ENCODE measurements around the gene VPS8. TPM values are rescaled to one million over a fixed set of nuclear protein-coding genes. Genes with fewer than 3 reads are reported as not detected.
A peak's percentile ranks its signal among the peaks of the same experiment; 100 is the strongest.
"Not testable (repeated sequence)": the region's sequence is repeated elsewhere in the genome, so short reads cannot be mapped to it uniquely, and the experiment has no call there.

Gene VPS8
- total RNA-seq, 1 experiment from 2014 or later: 29.4 TPM

DNA sequence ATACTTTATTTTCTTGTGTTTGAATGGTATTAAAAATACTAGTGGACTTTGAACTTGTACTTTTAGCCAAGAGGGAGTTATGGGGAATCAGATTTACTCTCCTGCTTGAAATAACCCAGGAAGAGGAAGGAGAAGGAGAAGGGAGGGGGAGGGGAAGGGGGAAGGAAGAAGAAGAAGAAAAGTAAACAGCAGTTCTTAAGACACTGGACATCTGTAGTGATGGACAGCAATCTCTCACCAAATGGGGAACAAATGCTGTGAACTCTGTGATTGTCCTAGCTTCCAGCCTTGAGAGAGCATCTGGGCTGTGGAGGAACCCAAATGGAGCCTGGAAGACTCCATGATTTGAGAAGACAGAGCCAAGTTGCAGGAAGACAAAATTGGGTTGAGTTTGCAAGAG, 52.0 kb downstream of the VPS8 start:
- no peak for DNase-seq (ENCODE audit: low read depth)

DNA sequence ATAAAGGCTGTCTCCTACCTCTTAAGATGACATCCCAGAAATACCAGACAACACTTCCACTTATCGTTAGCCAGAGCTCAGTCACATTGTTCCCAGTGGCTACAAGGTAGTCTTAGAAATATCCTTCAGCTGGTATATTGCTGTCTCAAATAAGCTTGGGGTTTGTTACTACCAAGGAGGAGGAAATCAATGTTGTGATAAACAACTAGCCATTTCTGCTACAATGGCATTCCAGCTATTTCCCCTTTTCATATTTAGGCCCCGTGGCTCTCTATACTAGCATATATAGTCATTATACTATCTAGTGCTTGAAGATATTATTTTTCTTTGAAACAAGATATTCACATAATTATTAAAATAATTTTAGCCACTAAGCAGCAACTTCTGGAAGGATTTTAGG, 56.5 kb downstream of the VPS8 start:
- DNase-seq (ENCODE audit: low read depth): no peak

DNA sequence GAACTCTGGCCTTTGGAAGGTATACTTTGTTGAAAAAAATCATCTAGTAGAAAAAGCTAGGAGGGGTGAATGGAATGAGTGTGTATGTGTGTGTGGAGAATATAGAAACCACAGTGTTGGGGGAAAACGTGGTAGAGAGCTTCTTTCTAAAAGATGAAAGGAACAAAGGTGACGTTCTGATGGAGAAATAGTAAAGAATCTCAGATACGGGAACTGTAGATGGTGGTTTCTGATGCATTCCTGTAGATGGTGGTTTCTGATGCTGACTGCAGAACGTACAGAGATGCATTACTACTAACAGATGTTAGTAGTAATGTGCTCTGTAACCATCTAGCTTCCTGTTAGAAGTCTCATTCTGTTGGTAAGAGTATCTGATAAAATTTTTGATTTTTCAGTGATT, 60.2 kb downstream of the VPS8 start:
- DNase-seq (ENCODE audit: low read depth): no peak

DNA sequence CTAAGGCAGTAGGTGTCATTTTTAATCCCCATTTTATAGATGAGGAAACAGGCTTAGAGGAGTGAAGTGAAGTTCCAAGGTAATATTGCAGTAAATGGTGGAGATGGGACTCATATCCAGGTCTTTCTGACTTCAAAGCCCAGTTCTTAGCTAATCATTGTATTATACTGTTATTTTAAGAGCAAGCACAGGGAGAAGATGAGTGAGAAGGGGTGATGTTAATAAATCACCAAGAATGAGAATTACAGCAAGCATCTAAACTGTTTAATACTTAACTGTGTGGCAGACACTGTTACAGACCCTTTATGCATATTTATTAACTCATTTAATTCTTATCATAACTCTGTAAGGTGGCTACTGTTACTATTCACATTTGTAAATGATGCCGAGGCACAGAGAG, 61.2 kb downstream of the VPS8 start:
- DNase-seq (ENCODE audit: low read depth): no peak

DNA sequence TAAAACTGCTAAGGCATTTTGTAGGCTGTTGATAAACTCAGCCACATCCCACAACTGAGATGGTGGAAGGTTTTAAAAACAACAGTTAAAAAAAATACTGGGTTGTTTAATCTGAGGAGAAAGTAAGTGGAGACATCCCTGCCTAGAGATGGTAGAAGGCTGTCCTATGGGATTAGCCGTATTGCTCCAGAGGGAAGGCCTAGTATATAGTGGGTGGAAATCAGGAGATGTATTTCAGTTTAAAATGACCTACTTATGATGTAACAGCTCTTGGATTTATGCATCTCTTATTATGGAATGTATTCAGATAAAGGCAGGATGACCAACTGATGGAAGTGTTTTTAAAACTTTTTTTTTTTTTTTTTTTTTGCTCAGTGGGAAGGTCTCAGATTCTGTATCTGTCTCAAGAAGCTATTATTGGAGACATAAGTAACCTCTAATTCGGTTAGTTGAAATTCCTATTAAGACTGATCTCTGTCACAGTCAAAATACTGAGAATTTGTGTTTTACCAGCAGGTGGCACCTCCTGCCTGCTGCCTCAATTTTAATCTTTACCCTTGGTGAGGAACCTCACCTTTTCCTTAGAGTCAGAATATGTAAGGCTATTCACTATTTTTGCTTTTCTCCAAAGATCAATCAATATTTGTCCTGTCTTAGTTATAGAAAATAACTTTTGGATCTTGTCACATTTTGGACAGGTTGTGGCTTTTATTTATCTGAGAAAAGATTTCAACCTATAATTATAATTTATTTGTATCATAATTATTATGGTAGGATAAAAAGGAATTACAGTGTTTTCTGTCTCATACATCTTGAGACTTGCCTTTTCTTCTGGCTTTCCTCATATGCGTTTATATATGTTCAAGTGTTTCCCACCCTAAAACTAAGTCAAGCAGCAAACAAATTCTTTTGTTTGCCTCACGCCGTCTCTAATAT, 63.0 kb downstream of the VPS8 start:
- DNase-seq (ENCODE audit: low read depth): peak; percentile 13

DNA sequence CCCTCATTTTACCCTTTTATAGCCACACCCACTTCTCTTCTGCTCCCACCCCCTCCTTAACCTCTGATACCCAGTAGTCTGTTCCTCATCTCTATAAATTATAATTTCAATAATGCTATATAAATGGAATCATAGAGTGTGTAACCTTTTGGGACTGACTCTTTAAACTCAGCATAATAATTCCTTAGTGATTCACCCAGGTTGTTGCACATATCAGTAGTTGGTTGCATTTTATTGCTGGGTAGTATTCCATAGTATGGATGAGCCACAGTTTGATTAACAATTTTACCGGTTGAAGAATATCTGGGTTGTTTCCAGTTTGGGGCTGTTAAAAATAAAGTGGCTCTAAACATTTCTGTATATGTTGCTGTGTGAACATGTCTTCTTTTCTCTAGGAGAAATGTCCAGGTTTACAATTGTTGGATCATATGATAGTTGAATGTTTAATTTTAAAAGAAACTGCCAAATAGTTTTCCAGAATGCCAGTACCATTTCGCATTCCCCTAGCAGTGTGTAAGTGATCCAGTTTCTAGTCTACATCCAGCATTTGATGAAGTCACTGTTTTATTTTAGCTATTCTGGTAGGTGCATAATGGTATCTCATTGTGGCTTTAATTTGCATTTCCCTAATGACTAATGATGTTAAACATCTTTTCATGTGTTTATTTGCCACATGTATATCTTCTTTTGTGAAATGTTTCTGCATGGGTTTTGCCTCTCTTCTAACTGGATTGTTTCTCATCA, 68.5 kb downstream of the VPS8 start:
- DNase-seq (ENCODE audit: low read depth): no peak

DNA sequence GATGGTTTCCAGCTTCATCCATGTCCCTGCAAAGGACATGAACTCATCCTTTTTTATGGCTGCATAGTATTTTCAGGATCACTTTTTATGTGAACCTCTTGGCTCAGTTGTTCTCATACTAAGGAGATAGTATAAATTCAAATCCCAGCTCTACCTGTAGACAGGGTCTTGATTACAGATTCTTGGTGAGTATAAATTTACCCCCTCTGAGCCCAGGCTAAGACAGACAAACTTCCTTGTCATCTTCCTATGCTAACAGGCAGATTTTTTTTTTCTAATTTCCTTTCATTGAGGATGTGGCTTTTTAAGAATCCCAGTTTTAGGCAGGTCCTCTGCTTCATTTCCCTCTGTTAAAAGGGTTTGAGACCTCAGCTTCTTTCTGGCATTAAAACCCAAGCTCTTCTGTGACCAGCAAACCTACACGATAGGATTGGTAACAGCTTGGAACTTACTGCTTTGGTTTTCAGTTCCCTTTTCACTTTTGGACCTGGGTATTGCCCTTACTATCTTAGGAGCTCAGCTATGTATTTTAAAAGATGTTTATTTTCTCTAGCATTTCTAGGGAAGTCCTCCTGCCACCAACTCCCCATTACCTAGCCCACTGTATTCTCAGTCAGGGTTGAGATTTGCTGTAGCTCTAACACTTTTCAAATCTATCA, 72.5 kb downstream of the VPS8 start:
- DNase-seq (ENCODE audit: low read depth): no peak

DNA sequence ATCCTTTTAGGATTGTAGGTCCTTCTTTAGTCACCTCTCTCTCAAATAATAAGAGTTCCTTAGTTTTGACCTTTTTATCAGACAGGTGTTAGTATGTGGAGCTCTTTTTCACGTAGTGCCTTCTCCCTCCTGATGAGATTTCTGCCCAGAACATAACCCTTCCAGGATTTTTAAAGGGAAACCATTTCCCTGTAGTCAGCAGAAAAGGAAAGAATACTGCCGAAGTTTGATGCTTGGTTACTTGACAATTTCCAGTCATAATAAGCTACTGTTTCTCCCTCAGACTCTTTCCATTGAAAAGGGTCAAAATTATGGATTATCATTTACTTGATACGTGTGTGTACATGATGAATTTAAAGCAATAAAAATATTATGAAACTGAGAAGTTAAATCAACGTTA, 73.1 kb downstream of the VPS8 start:
- DNase-seq (ENCODE audit: low read depth): no peak

DNA sequence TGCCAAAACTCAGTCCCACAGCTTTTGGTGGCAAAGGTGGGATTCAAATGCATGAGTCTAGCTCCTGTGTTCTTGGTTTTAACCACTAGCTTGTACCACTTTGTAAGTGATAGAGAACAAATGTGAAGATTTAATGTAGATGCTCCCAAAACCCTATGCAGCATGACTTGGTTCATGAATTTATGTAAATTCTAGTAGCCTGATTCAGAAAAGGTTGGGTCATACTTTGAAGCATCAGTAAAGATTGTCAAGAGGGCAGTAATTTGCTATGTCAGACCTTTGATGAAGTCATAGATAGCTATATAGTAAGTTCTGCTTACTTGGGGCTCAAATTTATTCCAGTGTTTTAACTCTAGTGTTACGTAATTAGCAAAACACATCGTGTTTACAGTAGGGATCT, 75.6 kb downstream of the VPS8 start:
- DNase-seq (ENCODE audit: low read depth): no peak

DNA sequence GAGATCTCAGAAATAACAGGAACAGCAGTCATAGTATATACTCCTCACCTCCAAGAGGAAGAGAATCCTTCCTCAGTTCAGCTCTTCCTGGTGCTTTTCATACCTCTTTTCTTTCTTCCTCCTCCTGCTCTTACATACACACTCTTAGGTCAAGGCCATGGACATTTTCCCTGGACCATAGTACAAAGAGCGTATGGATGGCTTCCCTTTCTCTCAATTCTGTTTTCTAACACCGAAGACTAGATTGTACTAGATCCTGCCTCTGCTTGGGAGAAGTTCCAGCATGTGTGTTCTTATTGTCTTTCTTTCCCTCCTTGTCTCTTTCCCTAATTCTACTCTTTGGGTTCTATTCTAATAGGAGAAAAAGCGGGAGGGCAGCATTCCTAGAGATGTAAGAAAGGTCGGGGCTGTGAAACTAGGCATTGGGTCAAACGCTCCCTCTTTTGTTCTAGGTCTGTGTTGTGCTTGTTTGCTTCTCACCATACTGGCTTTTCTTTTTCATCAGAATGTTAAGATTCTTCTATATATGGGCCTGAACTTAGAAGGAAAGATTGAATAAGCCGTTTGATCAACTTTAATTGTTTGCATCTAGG, 77.4 kb downstream of the VPS8 start:
- DNase-seq (ENCODE audit: low read depth): no peak

DNA sequence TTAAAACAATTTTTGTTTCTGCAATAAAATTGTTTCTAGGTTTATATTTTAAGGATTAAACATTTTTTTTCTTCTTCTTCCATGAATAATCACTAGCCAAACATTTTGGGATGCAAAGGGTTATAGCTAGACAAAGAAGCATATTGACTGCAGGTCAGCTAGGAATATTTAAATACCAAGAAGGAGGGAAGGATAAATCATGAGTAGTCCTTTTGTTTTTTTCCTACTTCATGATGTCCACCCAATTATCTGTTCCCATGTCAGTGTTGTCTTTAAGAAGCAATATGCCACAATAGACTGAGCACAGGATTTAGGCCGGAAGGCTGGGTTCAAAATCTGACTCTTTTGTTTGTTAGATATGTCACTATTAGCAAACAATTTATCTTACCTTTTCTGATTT, 82.1 kb downstream of the VPS8 start:
- DNase-seq (ENCODE audit: low read depth): no peak

DNA sequence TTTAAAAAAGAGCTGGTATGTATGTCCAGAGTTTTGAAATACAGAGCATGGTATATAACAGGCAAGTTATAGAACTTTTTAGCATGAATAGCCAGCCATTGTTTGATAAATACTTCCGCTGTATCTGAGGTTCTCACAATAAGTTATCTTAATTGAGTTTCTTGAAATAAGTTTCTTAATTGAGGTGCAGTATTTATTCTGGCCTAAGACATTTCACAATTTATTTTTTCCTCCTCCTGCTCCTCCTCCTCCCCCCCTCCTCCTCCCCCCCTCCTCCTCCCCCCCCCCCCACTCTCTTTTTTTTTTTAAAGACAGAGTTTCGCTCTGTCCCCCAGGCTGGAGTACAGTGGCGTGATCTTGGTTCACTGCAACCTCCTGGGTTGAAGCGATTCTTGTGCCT, 83.4 kb downstream of the VPS8 start:
- no peak for DNase-seq (ENCODE audit: low read depth)

DNA sequence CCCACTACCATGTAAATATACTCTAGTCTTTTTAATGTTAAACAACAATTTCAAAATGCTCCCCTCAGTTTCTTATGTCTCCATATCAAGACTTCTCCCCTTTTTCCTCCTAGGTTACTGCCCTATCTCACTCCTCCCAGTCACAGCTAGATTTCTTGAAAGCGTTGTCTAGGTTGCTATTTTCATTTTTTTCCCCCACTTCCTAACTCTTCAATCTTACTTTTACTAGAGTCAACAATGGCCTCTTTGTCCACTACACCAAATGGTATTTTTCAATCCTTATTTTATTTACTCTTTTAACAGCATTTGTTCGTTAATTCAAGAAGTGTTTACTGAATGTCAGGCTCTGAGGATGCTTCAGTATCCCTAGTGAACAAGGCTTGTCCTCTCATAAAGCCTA, 84.4 kb downstream of the VPS8 start:
- DNase-seq (ENCODE audit: low read depth): no peak

DNA sequence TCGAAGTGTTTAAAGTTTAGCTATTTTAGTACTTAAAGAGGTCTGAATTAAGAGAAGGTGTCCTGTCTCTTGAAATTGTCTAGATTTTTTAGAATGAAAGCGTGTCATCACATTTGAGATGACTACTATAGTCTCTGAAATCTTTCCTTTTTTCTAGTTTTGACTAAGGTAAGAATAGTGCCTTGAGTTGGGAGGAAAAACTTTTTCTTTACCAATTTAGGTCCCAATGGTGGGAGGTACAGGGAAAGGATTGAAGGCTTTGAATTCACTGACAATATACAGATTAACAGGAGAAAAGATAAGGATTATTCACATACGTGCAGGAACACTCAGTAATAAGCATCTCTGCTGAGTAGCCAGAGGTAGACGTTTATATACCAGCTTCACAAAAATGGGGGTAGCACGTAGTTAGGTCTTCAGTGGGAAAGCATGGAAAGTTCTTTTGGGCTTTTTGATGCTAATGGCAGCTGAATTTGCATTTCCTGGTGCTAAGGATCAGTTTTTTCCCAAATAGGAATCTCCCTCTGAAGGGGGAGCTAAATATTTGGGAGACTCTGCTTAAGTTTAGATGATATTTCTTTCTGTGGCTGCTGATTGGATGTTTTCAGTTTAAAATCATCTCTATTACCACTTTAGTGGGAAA, 88.1 kb downstream of the VPS8 start:
- no peak for DNase-seq (ENCODE audit: low read depth)

DNA sequence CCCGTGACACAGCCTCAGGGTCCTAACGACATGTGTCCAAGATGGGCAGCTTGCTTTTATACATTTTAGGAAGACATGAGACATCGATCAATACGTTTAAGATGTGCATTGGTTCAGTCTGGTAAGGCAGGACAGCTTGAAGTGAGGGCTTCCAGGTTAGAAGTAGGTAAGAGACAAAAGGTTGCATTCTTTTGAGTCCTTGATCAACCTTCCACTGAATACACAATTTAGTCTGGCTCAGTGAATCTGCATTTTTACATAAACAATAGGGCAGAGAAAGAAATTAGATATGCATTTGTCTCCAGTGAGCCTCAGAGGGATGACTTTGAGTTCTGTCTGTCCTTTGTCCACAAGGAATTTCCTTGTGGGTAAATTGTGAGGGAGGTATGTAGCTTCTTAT, 95.1 kb downstream of the VPS8 start:
- not testable (repeated sequence) for DNase-seq (ENCODE audit: low read depth)

DNA sequence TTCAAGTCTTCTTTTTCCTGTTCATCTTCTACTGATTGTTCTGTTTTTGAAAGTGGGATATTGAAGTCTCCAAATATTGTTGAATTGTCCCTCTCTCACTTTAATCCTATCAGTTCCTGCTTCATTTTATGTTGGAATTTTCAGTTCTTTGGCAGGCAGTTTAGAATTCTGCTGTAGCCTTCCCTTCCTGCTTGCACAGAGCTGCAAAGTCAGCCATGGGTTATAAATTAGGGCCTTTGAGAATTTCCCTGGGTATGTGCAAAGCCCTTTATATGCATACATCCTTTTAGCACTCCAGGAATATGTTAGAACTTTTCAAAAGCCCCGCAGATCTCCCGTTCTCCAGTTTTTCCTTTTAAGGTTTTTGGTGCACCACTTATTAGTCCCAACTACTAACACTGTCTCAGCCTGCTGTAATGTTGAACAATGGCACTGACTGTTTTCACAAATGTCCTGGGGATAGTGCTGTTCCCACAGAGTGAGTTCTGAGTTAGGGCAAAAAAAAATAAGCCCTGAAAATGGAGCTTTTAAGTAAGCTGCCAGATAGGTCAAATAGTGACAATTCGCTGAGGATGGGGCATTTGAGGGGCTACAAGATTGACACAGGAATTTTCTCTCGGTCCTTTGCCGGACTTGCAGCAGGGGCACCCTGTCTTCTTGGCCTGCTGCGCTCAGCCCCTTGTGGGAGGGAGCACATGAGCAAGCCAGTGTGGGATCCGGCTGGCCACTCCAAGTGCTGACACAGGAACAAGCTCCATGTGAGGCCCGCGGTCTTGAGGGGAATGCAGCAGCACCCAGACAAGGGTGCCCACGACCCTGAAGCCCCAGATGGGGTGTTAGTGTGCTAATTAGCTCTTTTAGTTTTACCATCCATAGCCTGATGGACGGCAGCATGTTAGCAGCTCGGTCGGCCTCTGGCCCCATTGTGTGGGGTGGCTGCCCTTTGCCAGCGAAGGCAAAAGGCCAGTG, 96.0 kb downstream of the VPS8 start:
- DNase-seq (ENCODE audit: low read depth): no peak

DNA sequence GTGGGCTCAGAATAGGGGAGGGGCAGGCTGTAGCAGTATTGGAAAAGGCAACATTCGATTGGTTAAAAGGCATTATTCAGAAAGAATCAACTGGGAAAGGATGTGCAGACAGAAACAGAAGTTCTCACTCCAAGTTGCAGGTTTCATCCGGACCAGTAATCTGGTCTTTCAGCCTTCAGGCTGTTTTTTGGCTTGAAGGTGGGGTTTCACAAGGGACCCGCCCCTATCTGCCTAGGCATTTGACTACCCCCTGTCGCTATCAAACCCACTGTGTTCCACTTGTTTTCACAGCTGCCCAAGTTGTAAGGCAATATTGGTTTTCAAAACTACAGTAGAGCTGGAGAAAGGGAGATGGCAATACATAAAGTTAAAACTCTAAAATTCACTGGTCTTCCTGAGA, 96.9 kb downstream of the VPS8 start:
- peak; percentile 35 for DNase-seq (ENCODE audit: low read depth)

DNA sequence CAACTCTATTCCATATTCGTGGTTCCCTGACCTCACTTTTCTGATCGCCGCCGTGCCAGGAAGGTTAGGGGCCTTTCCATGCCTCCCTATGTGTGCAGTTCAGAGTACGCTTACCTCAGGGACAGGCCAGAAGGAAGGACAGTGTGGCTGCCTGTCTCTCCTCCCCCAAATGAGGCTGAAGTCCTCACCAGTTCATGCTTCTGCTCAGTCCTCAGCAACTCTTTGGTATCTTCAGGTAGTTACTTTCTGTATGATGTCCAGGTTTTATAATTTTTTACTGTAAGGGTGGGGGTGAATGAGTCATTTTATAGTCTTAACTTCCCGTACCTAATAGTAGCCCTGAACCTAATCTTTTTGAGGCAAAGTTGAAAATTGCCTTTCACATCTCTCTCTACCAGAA, 98.7 kb downstream of the VPS8 start:
- no peak for DNase-seq (ENCODE audit: low read depth)

DNA sequence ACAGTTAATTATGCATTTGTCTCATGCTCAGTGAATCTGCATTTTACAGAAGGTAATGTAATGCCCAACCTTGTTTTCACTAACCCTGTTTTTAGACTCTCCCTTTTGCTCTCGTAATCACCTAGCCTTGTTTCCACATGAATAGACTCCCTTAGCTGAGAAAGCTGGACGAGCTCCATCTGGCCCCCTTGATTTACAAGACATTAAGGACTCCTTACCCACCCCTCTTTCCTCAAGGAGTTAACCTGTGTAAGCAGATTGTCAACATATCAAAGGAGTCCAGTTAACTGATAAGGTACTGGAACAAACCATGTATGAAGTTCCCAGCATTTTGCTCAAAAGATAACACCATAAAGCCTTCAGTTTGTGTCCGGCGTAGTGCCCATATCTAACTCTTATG, 99.6 kb downstream of the VPS8 start:
- DNase-seq (ENCODE audit: low read depth): no peak

DNA sequence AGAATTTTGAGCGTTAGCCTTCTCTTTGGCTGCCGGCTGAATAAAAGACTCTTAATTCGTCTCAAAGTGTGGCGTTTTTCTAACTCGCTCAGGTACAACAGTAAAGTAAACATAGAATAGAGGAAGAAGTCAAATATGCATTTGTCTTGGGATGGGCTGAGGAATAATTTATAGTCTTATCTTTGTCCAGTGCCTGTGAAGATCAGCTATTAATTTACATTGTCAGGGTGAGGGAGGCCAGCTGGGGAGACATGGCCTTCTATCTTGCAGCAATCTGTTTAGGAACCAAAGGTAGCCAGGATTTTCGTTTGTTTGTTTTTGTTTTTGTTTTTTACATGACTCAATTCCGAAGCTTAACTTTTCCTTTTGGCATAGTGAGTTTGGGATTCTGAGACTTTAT, 100.2 kb downstream of the VPS8 start:
- no peak for DNase-seq (ENCODE audit: low read depth)

All from LHCN-M2 (cell line).